SHP77 treated with DMSO at 0.1 percent for 48 hours (cell line): ENCODE results near the gene MFSD2A.
"Not testable (repeated sequence)": the region's sequence is repeated elsewhere in the genome, so short reads cannot be mapped to it uniquely, and the experiment has no call there.

Experiments
- DNase-seq: peaks from one replicate; lab custom pipeline; 2025; lab: John Stamatoyannopoulos, UW

Gene MFSD2A

GRCh38 chr1:39969048-39969447 is 14.1 kb downstream of the MFSD2A start:
- no peak for DNase-seq

DNA sequence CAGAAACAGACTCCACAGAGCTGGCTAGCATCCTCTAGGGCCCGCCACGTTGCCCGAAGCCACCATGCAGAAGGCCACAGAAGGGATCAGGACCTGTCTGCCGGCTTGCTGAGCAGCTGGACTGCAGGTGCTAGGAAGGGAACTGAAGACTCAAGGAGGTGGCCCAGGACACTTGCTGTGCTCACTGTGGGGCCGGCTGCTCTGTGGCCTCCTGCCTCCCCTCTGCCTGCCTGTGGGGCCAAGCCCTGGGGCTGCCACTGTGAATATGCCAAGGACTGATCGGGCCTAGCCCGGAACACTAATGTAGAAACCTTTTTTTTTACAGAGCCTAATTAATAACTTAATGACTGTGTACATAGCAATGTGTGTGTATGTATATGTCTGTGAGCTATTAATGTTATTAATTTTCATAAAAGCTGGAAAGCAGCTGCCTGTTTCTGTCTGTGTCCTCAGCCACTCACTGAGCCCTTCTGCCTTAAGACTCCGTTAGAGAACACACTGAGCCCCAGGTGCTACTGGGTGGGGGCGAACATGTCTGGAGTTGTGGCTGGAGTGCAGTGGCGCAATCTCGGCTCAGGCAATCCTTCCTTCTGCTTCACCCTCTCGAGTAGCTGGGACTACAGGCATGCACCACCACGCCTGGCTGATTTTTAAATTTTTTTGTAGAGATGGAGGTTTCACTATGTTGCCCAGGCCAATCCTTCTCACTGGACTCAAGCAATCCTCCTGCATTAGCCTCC is 14.8 kb downstream of the MFSD2A start:
- no peak for DNase-seq

- DNase-seq: no peak
Measured at GRCh38 chr1:39970274-39970673, 15.3 kb downstream of the MFSD2A start.

- no peak for DNase-seq
Measured at GRCh38 chr1:39971138-39971537, 16.2 kb downstream of the MFSD2A start.

GRCh38 chr1:39973503-39974135 is 18.7 kb downstream of the MFSD2A start:
- no peak for DNase-seq

DNA sequence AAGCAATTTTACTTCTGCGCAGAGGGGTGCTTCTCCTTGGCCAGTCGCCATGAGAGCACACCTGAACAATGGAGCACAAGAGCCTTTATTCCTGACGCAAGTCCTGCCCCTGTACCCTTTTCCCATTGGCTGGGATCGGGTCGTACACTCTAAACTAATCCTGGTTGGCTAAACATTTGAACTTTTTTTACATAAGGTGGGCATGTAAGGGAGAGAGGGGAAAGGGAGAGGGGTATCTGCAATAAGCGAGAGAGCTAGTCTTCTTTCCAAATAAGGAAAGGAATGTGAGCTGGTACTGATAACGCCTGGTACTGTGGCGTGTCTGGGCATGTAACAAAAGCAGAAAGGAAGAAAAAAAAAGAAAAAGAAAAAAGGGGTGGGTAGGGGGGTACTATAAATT is 21.8 kb downstream of the MFSD2A start:
- no peak for DNase-seq

- no peak for DNase-seq
Measured at GRCh38 chr1:39977202-39977601, 22.3 kb downstream of the MFSD2A start.

DNA sequence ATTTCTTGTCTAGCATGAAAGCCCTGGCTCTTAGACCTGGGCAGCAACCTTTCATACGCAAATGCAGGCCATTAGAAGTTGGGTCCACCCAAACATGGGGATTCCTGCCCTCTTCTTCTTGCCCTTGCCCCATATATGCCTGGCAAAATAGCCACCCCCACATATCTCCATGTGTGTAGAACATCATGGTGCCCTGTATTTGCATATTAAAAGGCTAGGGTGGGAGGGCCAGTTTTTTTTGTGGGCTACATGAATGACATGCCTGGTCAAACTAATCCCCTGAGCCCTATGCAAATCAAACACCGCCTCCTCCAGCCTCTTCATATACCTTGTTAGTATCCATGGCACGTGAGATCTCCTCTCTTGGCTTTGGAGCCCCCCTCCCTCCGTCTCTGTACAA is 24.7 kb downstream of the MFSD2A start:
- DNase-seq: no peak

DNA sequence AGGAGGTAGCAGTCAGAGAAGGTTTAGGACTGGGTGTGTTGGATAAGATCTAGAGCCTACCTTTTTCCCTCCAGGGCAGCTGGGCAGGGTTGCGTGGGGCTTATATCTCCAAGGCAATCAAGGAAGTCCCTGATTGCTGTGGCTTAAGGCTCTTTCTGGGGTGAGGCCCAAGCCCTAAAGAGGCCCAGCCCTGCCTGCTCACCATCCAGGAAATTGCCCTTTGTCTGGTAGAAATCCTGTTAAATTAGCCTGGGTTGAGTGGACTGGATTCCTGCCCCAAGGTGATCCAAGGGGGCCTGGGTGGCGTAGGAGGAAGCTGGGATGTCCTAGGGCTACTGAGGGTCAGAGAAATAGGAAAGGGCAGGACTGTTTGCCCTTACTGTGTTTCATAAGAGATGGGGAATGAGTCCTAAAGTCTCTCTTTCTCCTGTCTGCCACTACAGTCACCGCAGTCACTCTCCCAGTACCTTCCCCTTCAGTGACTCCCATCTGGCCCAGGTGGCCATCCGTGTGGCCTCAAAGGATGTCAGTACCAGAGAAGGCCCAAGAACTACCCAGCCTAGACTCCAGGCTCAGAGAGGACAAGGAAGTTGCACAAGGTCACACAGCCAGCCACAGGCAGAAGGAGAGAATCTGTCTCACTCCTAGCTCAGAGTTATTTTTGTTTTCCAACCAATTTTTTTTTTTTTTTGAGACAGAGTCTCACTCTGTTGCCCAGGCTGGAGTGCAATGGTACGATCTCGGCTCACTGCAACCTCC is 25.8 kb downstream of the MFSD2A start:
- no peak for DNase-seq

GRCh38 chr1:39981385-39981784 is 26.4 kb downstream of the MFSD2A start:
- DNase-seq: no peak

- no peak for DNase-seq
Measured at GRCh38 chr1:39981945-39982344, 27.0 kb downstream of the MFSD2A start.

DNA sequence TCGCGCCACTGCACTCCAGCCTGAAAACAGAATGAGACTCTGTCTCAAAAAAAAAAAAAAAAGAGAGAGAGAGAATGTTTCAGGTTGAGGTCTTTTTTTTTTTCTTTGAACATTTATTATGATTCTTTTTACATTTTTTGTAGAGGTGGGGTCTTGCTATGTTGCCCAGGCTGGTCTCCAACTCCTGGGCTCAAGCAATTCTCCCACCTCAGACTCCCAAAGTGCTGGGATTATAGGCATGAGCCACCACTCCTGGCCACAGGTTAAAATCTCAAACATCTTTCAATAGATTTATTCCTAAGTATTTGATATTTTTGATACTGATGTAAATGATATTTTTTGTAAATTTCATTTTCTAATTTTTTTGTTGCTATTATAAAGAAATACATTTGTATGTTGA is 29.5 kb downstream of the MFSD2A start:
- DNase-seq: not testable (repeated sequence)

GRCh38 chr1:39984951-39985350 is 30.0 kb downstream of the MFSD2A start:
- no peak for DNase-seq

GRCh38 chr1:39987869-39988268 is 32.9 kb downstream of the MFSD2A start:
- DNase-seq: no peak

DNA sequence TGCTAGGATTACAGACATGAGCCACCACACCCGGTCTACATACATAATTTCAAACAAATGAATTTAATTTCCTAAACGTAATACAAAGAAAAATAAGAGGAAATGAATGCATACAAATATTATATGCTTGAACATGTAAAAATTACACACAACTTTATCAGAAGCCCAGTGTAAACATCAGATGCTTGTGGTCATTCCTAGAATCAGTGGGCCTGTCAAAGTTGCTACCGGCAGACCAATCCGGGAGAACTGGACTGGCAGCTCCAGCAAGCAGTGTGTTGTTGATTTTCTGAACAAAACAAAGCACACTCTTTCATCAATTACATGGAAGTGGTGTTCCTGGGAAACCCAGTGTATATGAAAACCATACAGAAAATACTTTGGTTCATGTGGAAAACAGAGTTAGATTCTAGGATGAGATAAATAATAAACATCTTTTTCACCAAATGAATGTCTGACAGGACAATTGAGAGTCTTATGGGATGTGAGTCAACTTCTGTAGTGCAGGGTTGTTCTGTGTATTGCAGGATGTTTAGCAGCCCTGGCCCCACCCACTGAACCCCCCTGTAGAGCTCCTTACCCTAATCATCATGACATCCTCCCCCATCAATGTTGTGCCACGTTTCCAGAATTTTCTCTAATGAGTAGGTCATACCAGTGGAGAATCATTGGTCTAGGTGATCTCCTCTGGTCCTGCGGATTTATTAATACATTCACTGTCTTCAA is 33.8 kb downstream of the MFSD2A start:
- DNase-seq: no peak

- DNase-seq: no peak
Measured at GRCh38 chr1:39990428-39990827, 35.5 kb downstream of the MFSD2A start.

DNA sequence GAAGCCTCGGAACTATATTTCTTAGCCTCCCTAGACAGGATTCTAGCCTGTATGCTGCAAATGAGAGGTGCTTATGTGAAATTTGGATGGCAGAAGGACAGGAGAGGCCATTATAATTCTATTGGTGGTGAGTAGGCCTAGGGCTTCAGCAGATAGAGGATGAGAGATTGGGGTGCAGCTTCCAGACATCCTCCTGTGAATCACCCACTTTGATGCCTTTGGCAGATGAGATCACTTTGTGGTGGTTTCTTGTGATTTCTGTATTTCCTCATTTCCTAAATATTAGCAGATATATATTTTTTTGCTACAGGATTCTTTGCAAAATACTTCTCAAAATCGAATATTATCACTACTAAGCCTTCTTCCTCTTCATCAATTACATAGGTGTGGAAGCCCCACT is 37.3 kb downstream of the MFSD2A start:
- no peak for DNase-seq

- DNase-seq: no peak
Measured at GRCh38 chr1:39992888-39993287, 37.9 kb downstream of the MFSD2A start.

- no peak for DNase-seq
Measured at GRCh38 chr1:39995973-39996393, 41.0 kb downstream of the MFSD2A start.

DNA sequence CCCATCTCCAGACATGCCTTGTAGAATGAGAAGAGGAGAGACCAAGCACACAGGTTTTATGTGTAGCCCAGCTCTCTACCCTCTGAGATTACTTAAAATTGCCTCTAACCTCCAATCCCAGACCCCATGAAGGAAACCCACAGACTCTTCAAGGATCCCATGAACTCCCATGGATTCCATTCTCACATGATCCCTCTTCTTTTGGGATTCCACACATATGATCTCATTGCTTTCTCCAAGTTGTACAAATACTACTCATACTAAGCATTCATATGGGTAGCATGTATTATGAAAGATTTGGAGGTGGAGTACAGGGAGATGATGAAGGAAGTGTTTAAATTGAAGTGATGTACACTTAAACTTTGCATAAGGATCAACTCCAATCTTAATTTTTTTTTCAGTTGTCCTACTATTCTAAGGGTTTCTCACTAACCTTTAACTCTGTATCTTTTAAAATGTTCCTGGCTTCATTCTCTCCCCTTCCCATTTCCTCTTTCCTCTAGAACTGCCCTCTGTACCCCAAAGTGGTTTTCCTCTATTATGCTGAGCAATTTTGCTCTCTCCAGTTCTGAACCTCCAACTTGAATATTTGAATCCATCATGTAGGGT is 41.6 kb downstream of the MFSD2A start:
- no peak for DNase-seq

DNA sequence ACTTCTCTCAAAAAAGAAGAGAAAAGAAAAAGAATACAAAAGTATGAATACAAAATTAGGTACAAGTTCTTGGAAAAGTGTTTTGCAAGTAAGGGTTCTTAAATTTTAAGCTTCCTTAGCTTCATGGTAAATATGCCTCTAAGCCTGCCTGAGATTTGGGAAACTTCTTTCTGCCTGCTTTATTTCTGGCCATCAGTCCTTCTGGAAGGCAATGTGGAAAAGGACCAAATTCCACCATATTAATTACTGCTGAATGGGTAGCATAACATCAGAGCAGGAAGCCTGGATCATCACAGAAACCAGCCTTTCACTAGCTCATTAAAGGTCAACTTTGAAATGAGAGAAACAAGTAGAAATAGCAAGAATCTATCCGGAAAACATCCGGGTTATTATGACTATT is 46.5 kb downstream of the MFSD2A start:
- no peak for DNase-seq
